DMS114 treated with DMSO at 0.1 percent for 48 hours (cell line): ENCODE measurements around the gene KRTAP20-2.

Source experiments
- DNase-seq: peaks from one replicate; lab custom pipeline; 2025; ENCODE audit not compliant: unreplicated experiment; lab: John Stamatoyannopoulos, UW

Gene KRTAP20-2

GRCh38 chr21:30672985-30673650, 38.1 kb downstream of the KRTAP20-2 start:
- no peak for DNase-seq

GRCh38 chr21:30674312-30674711, 39.3 kb downstream of the KRTAP20-2 start:
- DNase-seq: no peak

GRCh38 chr21:30676737-30677136, 41.7 kb downstream of the KRTAP20-2 start:
- DNase-seq: no peak

GRCh38 chr21:30680586-30680985, 45.6 kb downstream of the KRTAP20-2 start:
- DNase-seq: no peak

DNA sequence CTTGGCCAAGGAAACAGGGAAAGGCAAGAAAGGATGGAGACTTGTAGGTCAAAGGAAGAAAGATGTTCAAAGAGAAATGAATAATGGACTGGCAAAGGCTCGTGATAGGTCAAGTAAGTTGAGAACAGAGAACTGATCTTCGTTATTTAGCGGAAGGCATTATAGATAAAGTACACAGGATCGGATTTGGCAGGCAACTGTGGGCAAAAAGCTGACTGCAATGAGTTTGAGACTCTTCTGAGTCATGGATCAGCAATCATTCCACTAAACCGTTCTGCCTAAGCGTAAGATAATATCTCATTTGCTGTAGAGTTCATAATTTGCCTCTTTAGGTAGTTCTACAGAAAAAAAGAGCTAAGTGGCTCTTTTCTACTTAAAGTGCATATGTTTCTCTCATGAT, 49.5 kb downstream of the KRTAP20-2 start:
- no peak for DNase-seq
